WTC11 (cell line): ENCODE data around the gene PLAAT3.

Experiments used
- ARID4B ChIP-seq: sonication (generic); formaldehyde crosslinking; IDR thresholded peaks from 2 replicates; pipeline ENCODE4 v1.8.0; 2023; ENCODE audit warnings: missing genetic modification reagents, mild to moderate bottlenecking, borderline replicate concordance
- CTCF ChIP-seq: fragments of 200-600 bp; IDR thresholded peaks from 2 replicates; pipeline ENCODE4 v1.8.0; 2022; ENCODE audit warnings: antibody characterized with exemption
- EMX1 ChIP-seq: fragments of 250-450 bp; sonication (Bioruptor Pico); IDR thresholded peaks from 2 replicates; pipeline ENCODE4 v1.8.0; 2021; ENCODE audit warnings: mild to moderate bottlenecking
- ETV6 ChIP-seq: sonication (generic); formaldehyde crosslinking; IDR thresholded peaks from 2 replicates; pipeline ENCODE4 v1.8.1; 2022; ENCODE audit warnings: mild to moderate bottlenecking, missing genetic modification reagents
- FOXJ3 ChIP-seq: sonication (generic); formaldehyde crosslinking; IDR thresholded peaks from 2 replicates; pipeline ENCODE4 v1.9.0; 2021; ENCODE audit warnings: missing genetic modification reagents, mild to moderate bottlenecking, borderline replicate concordance
- FOXP1 ChIP-seq: sonication (generic); formaldehyde crosslinking; IDR thresholded peaks from 2 replicates; pipeline ENCODE4 v1.8.0; 2022; ENCODE audit warnings: missing genetic modification reagents, mild to moderate bottlenecking, moderate library complexity, borderline replicate concordance
- NR2C2 ChIP-seq: sonication (generic); formaldehyde crosslinking; IDR thresholded peaks from 2 replicates; pipeline ENCODE4 v1.8.0; 2022; ENCODE audit warnings: mild to moderate bottlenecking, missing genetic modification reagents
- NR3C1 ChIP-seq: sonication (generic); formaldehyde crosslinking; conservative IDR thresholded peaks from 2 replicates; pipeline ENCODE4 v1.8.1; 2023; ENCODE audit warnings: low read depth, mild to moderate bottlenecking, missing genetic modification reagents
- STAT6 ChIP-seq: sonication (generic); formaldehyde crosslinking; conservative IDR thresholded peaks from 2 replicates; pipeline ENCODE4 v1.8.1; 2023; ENCODE audit warnings: mild to moderate bottlenecking, low read depth, missing genetic modification reagents, moderate library complexity
- USF2 ChIP-seq: sonication (generic); formaldehyde crosslinking; IDR thresholded peaks from 2 replicates; pipeline ENCODE4 v1.8.1; 2023; ENCODE audit warnings: mild to moderate bottlenecking, missing genetic modification reagents, moderate library complexity
- ZNF263 ChIP-seq: sonication (generic); formaldehyde crosslinking; IDR thresholded peaks from 2 replicates; pipeline ENCODE4 v1.8.1; 2022; ENCODE audit warnings: low read depth, mild to moderate bottlenecking, moderate library complexity, missing genetic modification reagents

- no peak for TF ChIP-seq CTCF
- TF ChIP-seq ETV6 (CRISPR knock-in tag): no peak
- TF ChIP-seq ZNF263 (CRISPR knock-in tag): no peak
- no peak for TF ChIP-seq NR3C1 (CRISPR knock-in tag)
- no peak for TF ChIP-seq USF2 (CRISPR knock-in tag)
- TF ChIP-seq EMX1 (CRISPR knock-in tag): no peak
- TF ChIP-seq FOXP1 (CRISPR knock-in tag): no peak
- TF ChIP-seq NR2C2 (CRISPR knock-in tag): no peak
- no peak for TF ChIP-seq ARID4B (CRISPR knock-in tag)
- TF ChIP-seq FOXJ3 (CRISPR knock-in tag): no peak
- no peak for TF ChIP-seq STAT6
Observed at GRCh38 chr11:63641727-63642126, 27.5 kb upstream of the PLAAT3 start.
